IMR-90 (cell line): ENCODE measurements around the gene KRTAP1-5.

Experiments
- BHLHE40 ChIP-seq: fragments of 150-350 bp; IDR thresholded peaks from 2 replicates; pipeline ENCODE4 v1.6.1; 2016; ENCODE audit warnings: mild to moderate bottlenecking, low read depth, low read length
- CEBPB ChIP-seq: IDR thresholded peaks from 2 replicates; pipeline ENCODE4 v1.6.1; 2012; ENCODE audit warnings: low read depth, low read length, improper control_type of control experiment
- CTCF ChIP-seq: conservative IDR thresholded peaks from 2 replicates; pipeline ENCODE4 v1.5.1; 2012; ENCODE audit warnings: mild to moderate bottlenecking, low read depth, low read length, improper control_type of control experiment
- ELK1 ChIP-seq: fragments of 150-350 bp; IDR thresholded peaks from 2 replicates; pipeline ENCODE4 v1.6.1; 2016; ENCODE audit warnings: low read depth, mild to moderate bottlenecking, low read length, moderate library complexity, borderline replicate concordance
- NFE2L2 ChIP-seq: fragments of 150-350 bp; IDR thresholded peaks from 2 replicates; pipeline ENCODE4 v1.6.1; 2016; ENCODE audit warnings: low read depth, mild to moderate bottlenecking, low read length
- POLR2A ChIP-seq: IDR thresholded peaks from 2 replicates; pipeline ENCODE4 v1.6.1; 2012; ENCODE audit warnings: mild to moderate bottlenecking, low read depth, low read length
- RAD21 ChIP-seq: IDR thresholded peaks from 2 replicates; pipeline ENCODE4 v1.6.1; 2012; ENCODE audit warnings: low read length, improper control_type of control experiment
- RCOR1 ChIP-seq: IDR thresholded peaks from 2 replicates; pipeline ENCODE4 v1.6.1; 2012; ENCODE audit warnings: mild to moderate bottlenecking, low read length, improper control_type of control experiment; ENCODE audit not compliant: insufficient replicate concordance
- RFX5 ChIP-seq: IDR thresholded peaks from 2 replicates; pipeline ENCODE4 v1.8.0; 2012; ENCODE audit warnings: low read depth, mild to moderate bottlenecking, low read length, moderate library complexity
- SMC3 ChIP-seq: fragments of 150-350 bp; IDR thresholded peaks from 2 replicates; pipeline ENCODE4 v1.6.1; 2016; ENCODE audit warnings: low read depth, mild to moderate bottlenecking, antibody characterized with exemption, low read length, moderate library complexity
- USF2 ChIP-seq: fragments of 150-350 bp; IDR thresholded peaks from 2 replicates; pipeline ENCODE4 v1.6.1; 2017; ENCODE audit warnings: mild to moderate bottlenecking, antibody characterized with exemption, low read length, low read depth

GRCh38 chr17:41004397-41004796 lies 22.6 kb downstream of the KRTAP1-5 start:
- TF ChIP-seq CTCF (no peak), RFX5 (no peak), NFE2L2 (no peak), POLR2A (no peak), CEBPB (no peak), BHLHE40 (no peak), ELK1 (no peak), SMC3 (no peak), USF2 (no peak), RAD21 (no peak), RCOR1 (no peak)
